Retinal pigment epithelial cell (primary cell): Measurements from ENCODE around the gene RPL10L.

Experiments
- DNase-seq: peaks from one replicate; pipeline ENCODE4 v3.0.0-alpha.2; 2010; ENCODE audit warnings: low read depth
- H3K4me3 ChIP-seq: 2 replicates; pipeline ENCODE4 v1.5.1; 2011; ENCODE audit warnings: mild to moderate bottlenecking, low read length, control low read depth, moderate library complexity
- TF ChIP-seq, protein P1 (sequence below): conservative IDR thresholded peaks from 2 replicates; pipeline ENCODE4 v1.5.1; 2011; ENCODE audit warnings: low read depth, low read length, control low read depth, inconsistent platforms

Gene RPL10L

DNA sequence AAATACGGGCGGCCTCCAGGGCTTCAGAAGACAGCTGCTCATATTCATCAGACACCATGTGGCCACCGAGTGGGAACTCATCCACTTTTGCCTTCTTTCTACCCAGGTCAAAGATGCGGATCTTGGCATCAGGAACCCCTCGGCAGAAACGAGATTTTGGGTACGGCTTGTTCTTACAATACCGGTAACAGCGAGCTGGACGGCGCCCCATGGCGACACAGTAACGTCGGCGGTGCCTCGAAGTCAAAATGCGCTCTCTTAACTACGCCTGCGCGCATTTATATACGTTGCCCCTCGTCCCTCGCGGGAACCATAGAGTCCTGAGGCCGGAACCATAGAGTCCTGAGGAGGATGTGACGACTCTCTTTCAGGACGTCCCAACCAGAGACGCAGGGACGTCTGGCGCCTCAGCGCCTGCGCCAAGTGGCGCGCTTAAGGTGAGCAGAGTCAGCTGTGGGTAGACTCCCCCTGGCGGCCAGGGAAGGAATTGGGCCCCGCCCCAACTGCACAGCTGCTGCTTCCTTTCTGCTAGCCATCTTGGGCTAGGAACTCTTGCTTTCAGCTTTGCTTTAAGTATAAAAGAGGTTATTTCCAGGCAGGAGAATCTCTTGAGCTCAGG, at the start of gene RPL10L:
Gene RPL10L (minus strand): TSS at position 256 of the 619 bp plus-strand sequence. CDS start 45 bp downstream, at position 211.
- DNase-seq = no peak
- TF ChIP-seq, protein P1, sequence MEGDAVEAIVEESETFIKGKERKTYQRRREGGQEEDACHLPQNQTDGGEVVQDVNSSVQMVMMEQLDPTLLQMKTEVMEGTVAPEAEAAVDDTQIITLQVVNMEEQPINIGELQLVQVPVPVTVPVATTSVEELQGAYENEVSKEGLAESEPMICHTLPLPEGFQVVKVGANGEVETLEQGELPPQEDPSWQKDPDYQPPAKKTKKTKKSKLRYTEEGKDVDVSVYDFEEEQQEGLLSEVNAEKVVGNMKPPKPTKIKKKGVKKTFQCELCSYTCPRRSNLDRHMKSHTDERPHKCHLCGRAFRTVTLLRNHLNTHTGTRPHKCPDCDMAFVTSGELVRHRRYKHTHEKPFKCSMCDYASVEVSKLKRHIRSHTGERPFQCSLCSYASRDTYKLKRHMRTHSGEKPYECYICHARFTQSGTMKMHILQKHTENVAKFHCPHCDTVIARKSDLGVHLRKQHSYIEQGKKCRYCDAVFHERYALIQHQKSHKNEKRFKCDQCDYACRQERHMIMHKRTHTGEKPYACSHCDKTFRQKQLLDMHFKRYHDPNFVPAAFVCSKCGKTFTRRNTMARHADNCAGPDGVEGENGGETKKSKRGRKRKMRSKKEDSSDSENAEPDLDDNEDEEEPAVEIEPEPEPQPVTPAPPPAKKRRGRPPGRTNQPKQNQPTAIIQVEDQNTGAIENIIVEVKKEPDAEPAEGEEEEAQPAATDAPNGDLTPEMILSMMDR = peak; percentile 20
- no peak within 1 kb of the TSS for H3K4me3 ChIP-seq

DNA sequence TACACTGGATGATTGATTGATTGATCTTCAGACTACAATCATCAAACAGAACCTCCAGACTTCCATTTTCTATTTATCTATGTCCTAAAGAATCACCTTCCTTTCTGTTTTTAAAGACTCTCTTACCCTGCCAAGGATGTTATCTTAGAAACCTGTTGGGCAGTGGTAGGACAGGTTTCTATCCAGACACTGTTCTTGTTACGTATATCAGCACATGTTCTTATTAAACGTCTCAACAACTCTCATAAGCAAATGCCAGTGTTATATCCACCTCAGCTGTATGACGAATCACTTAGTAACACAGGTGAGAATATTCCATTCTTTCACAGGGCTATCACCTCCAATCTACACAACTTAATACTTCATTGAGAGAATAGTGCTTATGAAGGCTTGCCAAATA, 40.2 kb upstream of the RPL10L start:
- no peak overlapping the region for H3K4me3 ChIP-seq
- DNase-seq = no peak
- TF ChIP-seq, protein P1 = no peak

DNA sequence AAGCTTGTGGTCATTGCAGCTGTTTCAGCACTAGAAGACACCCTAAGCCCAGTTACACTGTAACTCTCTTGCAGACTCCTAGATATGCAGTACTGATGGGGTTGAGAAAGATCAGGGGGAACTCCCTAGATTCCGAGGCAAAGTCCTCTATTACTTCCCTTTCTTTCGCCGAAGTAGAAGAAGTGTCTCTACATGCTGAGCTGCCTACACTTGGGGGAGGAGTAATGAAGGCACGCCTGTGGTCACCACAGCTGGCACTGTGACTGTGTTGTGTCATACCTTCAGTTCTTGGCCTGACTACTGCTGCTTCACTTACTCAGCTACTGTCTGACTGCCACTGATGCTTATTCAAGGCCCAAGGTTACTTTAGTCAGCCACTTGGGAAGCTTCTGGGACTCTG, 35.1 kb upstream of the RPL10L start:
- no peak for DNase-seq
- TF ChIP-seq, protein P1 = no peak

DNA sequence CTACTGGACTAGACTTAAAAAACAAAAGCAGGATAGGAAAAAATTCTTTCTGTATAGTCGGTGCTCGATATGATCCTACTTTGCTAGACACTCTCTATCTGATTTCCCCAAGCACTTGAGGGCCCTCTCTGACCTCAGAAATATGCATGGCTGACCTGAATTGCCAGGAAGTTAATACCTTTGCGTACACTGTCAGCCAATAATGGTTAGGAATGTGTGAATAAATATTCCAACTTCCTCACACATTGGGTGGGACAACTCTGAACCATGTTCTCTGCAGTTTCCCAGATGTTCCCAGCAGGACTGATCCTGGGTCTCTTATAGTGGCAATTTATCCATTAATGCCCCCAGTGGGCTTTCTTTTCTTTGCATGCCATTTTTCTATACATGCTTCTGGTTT, 20.5 kb upstream of the RPL10L start:
- DNase-seq = no peak
- TF ChIP-seq, protein P1 = no peak
- H3K4me3 ChIP-seq = no peak overlapping the region

More for the DNA sequence above, 35.1 kb upstream of the RPL10L start:
- H3K4me3 ChIP-seq = no peak overlapping the region

DNA sequence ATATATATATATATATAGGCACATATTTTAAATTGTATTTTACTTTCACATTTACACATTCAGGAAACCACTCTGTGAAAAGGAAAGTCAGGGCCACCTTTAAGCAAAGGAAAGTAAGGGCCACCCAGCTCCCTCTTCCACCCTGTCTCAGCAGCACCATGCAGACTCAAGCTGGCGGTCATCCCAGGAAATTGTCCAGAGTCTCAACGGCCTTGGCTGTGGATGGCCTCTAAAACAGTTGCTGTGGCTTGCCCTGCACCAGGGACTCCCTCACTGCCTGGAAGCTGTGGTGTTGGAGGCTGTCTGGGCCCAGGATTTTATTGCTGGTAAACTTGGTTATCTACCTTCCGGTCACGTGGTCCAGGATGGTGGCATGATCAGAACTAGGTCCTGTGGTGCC, 11.8 kb upstream of the RPL10L start:
- TF ChIP-seq, protein P1 = no peak
- no peak overlapping the region for H3K4me3 ChIP-seq
- no peak for DNase-seq

DNA sequence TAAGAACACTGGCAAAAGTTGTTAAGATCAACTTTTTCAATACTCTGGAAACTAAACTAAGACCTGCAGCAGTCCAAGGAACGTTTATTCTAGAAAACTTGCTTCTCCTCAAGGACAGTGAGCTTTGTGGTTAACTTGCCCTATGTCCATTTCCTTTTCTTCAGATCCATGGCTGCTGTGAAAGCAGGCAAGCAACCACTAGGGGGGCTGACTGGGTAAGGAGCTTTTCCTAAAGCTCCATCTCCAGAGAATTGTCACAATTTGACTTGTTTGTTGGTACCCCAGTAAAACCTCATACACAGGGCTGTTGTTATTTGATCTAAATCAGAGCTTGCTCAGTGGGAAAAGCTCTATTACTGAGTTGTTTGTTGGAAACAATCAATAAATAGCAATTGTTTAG, 10.1 kb upstream of the RPL10L start:
- peak; percentile 0 for DNase-seq
- TF ChIP-seq, protein P1 = peak; percentile 55

DNA sequence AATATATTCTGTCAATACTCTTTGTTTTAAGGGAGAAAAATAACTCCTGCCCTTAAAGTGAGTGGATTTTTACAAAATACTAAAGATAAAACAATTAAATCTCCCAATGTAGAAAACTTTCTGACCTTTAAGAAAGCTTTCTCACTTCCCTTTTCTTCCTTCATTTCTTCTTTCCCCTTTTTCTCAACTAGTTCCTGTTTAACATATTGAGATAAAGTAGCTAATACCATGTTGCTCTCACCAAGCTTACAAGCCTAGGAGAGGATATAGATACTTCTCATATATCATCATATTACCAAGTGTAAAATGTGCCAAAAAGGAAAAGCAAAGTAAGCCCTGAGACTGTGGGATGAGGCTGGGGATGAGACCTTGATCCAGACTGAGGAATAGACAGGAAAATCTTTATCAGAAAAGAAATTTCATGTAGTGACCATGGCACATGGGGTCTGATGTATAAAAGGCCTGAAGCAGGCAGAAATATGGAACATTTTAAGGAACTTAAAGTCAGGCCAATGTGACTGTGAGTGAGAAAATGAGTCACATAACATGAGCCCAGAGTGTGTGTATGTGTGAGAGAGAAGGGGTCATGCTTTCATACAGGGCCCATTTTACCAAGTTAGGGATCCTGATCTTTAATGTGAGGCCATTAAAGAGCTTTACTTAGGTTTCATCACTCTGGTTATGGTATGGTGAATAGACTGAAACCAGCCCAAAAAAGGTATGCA, 1.6 kb upstream of the RPL10L start:
- H3K4me3 ChIP-seq = no peak overlapping the region
- DNase-seq = no peak
- TF ChIP-seq, protein P1 = no peak

More for the DNA sequence above, 10.1 kb upstream of the RPL10L start:
- H3K4me3 ChIP-seq = no peak overlapping the region
